Stimulated activated CD4-positive, alpha-beta T cell treated with anti-CD3 and anti-CD28 coated beads, Interleukin-15, amount 100 ng/mL, for 24 hours (primary cell): ENCODE data around the gene CCHCR1.

Source experiments
- DNase-seq: peaks from one replicate; pipeline ENCODE4 v3.0.0-alpha.2; 2020

The CCHCR1 gene

GRCh38 chr6:31126396-31127175, 31.0 kb downstream of the CCHCR1 start:
- no peak for DNase-seq

DNA sequence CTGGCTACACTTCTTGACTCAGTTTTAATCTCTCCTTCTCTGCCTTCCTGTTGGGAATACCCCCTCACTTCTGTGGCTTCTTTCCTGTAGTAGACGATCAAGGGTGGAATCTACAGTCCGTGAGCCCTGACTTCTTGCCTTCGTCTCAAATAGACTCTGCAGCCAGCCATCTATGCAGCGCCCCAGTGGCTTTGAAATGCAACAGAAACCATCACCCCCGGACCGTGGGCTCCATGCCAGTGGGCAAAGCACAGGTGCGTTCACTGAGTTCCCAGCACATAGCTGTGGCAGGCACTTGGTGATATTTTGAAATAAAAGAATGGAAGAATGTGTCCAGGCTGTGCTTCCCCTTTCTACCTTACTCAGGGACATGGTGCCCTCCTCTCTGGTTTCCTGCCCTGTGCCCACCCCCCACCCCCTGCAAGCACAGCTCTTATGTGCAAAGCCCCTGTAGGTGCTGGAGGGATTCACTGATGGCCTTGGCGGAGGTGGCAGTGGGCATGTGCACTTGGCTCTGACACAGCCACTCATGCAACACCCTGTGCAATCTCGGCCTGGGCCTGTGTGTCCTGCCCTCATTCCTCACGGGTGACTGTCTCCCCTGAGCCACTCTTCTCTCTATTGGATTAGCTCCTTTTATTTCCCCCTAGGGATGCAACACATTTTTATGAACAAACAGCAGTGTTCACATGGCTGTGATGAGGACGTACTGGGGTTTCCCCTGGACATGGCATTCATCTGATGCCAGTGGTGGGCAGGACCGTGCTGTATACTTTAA, 31.8 kb downstream of the CCHCR1 start:
- no peak for DNase-seq

- no peak for DNase-seq
Observed at GRCh38 chr6:31125162-31125561, 32.4 kb downstream of the CCHCR1 start.

- no peak for DNase-seq
Observed at GRCh38 chr6:31122791-31123706, 34.6 kb downstream of the CCHCR1 start.

DNA sequence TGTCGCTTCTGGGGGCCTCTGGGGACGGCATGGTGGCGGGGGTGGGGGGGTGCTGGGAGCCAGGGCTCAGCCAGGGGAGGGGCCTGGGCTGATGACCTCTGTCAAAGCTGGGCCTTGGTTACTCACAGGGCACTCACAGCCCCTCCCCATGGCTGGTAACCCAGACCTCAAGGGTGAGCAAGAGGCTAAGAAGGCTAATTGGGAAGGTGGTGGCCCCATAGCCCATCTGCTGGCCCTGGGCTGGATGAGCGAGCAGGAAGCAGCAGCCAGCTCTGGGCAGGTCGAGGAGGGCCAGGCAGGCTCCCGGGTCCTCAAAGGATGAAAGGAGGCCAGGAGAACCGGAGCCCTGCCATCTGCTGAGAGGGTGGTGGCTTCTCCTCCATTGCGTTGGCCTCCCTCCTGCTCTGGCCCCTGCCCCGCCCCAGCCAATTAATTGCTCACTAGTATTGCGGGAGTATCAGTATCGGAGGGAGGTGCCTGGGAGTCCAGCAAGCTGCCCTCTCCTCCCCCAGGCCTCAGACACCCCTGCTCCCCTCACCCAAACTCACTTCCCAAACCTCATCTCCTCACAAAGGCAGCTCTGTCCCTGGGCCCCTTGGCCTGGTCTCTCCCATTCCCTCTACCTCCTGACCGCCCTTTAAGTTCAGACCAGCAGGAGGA, 36.3 kb downstream of the CCHCR1 start:
- no peak for DNase-seq

DNA sequence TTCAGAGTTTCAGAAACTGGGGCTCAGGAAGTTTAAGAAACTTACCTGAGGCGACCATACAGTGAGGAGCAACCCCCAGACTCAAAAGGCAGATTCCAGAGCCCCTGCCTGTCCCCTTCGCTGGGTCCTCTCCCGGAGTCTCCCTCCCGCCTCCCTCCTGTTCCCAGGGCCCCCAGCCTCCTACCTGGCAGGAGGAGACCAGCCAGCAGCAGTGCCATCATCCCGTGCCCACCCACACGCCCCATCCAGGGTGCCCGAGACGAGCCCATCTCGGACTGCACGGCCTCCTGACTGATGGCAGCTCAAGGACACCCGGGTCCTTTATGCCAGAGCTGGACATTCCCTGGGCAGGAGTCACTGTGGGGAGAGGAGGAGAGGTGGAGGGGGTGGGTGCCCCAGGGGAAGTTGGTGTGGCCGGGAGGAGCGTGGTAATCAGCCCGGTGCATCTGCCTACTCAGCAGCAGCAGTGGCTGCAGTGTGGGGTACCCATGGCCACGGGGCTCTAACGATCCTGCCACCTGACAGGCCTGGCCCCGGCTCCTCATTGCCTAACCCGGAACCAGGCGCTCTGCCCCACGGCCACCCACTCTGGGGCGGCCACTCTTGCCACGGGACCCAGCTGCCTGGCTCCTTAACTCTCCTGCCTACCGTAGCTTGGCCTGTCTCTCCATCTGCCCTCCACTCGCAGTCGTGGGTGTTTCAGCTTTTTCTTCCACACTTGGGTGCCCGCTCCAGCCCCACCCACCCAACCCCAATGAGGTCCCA, 37.3 kb downstream of the CCHCR1 start, which contains the start of gene CDSN:
CDSN (minus strand) TSS at position 296 of the 765 bp plus-strand sequence; CDS start at position 269, 27 bp downstream.
- DNase-seq = no peak

GRCh38 chr6:31118178-31118577, 39.4 kb downstream of the CCHCR1 start:
- no peak for DNase-seq

DNA sequence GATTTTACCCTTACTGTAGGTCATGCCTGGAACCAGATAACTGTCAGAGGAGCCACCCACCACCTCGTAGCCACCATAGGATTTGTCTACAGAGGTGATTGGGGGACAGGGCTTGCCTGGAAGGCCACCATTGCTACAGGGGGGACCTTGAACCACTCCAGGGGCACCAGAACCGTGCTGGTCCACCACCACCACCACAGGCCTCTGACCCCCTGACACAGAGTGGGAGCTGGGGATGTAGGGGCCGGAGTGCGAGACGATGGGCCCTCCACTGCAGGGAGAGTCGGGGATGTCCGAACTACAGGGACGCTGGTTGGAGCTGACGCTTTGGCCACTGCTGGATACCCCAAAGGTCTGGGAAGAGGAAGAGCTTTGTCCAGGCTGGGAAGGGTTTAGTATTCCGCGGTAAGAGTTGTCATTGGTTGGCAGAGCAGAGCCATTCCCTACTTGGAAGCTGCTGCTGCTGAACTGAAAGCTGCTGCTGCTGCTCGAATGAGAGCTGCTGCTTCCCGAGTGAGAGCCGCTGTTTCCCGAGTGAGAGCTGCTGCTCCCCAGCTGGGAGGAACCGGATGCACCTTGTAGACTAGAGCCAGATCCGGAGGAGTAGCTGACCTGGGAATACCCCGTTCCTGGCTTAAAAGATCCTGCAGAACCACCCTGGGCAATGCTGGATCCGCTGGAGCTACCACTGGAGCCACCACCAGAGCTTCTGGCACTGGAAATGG, 40.8 kb downstream of the CCHCR1 start:
- DNase-seq = no peak

GRCh38 chr6:31115941-31116560, 41.6 kb downstream of the CCHCR1 start:
- no peak for DNase-seq

- DNase-seq = no peak
Observed at GRCh38 chr6:31114970-31115849, 42.4 kb downstream of the CCHCR1 start.

- no peak for DNase-seq
Observed at GRCh38 chr6:31114541-31114878, 43.1 kb downstream of the CCHCR1 start, which contains the start of gene PSORS1C1. Gene PSORS1C1, plus strand, starts transcription at chr6:31114800. Its CDS starts 14,833 bp downstream, at chr6:31129633.

DNA sequence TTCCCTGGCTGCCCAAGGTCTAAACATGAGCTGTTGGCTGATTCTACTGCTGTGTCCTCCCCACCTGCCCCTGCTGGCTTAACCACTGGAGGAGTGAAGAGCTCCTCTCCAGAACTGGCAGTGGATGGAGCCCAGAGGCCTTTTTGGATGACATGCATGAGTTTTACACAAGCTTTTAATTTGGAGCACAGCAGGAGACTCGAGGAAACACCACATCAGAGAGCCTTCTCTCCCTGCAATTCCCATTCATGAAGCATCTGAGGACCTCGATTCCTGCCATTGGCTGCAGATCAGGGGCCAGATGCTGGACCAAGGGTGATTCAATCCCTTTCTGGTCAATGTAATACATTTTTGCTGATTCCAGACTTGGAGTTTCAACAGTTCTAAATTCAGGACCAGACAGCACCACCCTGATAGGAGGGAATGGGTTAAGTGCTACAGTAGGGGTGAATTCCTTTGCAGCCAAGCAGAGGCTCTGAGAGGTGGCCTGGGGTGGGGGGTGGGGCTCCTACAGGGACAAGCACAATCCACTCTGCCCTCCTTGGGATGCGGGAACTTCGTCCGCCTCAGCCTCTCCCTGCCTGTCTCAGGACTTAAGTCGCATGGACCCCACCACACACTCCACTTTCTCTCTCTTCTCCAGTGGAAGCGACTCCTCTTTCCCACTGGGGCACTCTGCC, 43.6 kb downstream of the CCHCR1 start:
- DNase-seq = no peak

DNA sequence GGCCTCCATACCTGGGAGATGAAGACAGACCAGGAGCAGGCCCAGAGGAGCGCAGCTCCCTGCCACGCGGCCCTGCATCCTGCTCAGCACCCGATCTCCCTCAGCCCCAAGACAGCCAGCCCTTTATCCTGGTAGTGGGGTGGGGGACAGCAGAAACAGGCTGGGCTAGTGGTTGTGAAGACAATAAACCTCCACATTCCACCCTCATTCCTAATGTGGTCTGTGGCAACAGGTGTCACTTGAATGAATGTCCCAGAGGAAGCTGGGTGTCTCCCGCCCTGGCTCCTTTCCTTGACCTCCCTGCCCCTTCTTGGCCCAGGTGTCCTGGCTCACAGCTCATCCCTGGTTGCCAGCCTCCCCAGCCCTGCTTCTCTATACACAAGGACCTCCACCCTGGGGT, 45.1 kb downstream of the CCHCR1 start, which contains the start of gene C6orf15:
C6orf15 (minus strand) TSS at position 98 of the 400 bp plus-strand sequence; CDS start at position 78, 20 bp downstream.
- no peak for DNase-seq

DNA sequence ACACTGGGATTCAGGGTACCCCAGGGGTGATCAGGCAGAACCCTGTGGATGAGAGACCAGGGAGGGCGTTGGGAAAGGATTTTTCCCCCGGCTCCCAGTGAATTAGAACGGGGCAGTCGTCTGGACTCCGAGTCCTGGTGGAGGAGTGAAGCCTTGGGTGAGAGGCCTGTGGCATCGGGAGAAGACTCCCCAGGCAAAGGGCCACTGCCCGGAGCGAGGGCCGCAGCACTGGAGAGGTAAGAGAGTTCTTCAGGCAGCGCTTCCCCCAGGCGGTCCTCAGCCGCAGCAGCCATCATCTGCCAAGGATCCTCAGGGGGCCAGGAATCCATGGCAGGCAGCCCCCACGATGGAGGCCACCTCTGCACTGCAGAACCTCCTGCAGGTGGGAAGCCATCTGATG, 45.9 kb downstream of the CCHCR1 start:
- no peak for DNase-seq

GRCh38 chr6:31110825-31111582, 46.6 kb downstream of the CCHCR1 start:
- no peak for DNase-seq

DNA sequence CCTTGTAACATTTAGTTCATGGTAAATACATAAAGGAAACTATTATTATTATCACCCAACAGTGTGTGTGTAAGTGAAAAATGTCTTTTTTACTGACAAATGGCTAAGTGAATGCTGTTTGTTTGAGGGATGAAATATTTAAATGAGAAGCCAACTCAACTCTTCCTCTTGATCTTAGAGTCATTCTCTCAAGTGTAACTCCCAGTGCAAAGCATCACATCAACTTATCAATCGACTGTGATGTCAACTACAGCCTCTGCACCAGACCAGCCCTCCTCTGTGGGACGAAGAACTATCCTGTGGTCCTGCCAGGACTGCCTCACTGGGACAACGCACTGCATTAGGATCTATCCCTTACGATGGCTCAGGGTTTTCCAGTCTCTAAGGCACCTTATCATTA, 50.5 kb downstream of the CCHCR1 start:
- no peak for DNase-seq

GRCh38 chr6:31103136-31103535, 54.5 kb downstream of the CCHCR1 start:
- DNase-seq = no peak

DNA sequence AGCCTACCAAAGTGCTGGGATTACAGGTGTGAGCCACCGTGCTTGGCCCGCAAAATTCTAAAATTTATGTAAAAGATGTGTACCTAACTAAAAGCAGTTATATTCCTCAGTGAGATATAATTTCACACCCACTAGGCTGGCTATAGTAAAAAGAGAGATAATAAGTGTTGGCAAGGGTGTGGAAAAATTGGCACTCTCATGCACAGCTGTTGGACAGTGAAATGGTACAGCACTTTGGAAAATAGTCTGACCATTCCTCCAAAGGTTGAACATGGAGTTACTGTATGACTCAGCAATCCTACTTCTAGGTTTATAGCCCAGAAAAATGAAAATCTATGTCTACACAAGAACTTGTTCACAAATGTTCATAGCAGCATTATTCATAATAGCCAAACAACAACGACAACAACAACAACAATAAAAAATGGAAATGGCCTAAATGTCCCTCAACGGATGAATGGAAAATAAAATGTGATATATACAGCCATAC, 59.1 kb downstream of the CCHCR1 start:
- DNase-seq = no peak
